ENCODE results near the gene NR1H4.

NR1H4 gene

DNA sequence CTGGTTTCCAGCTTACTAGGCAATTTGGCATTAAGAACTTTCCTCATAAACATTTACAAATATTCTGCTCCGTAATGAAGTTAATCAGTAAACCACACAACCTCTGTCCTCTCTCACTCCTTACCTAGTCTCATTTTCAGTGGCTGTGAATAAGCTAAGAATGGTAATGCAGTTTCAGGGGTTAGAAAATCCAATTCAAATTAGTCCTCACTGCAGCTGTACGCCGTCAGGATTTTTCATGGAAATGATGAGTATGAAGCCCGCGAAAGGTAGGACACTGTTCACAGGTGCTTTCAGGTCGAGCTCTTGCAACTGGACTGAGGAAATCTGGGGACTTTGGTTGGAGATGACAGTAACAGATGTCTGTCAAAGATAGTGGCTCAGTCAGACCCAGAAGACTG lies 29.6 kb downstream of the NR1H4 start:
- WGBS, 2 experiments = 94% methylated on average over 6 of the region's 6 CpGs
- Histone ChIP-seq H3K27me3 (ENCODE audit: control insufficient read depth, insufficient read depth, low read length, poor library complexity, severe bottlenecking) (no peaks in the 10 kb centered on the region), H3K36me3 (ENCODE audit: control insufficient read depth, insufficient read depth, low read length) (no peaks in the 10 kb centered on the region), H3K4me1 (ENCODE audit: control insufficient read depth, insufficient read depth, low read length) (no peaks in the 10 kb centered on the region), H3K4me3 (ENCODE audit: insufficient read depth, low read depth, low read length) (no peak overlapping the region), H3K27ac (ENCODE audit: insufficient read depth, low read depth, low read length, poor library complexity, severe bottlenecking) (no peak overlapping the region), H3K9me3 (ENCODE audit: control insufficient read depth, low read length) (no peaks in the 10 kb centered on the region)

DNA sequence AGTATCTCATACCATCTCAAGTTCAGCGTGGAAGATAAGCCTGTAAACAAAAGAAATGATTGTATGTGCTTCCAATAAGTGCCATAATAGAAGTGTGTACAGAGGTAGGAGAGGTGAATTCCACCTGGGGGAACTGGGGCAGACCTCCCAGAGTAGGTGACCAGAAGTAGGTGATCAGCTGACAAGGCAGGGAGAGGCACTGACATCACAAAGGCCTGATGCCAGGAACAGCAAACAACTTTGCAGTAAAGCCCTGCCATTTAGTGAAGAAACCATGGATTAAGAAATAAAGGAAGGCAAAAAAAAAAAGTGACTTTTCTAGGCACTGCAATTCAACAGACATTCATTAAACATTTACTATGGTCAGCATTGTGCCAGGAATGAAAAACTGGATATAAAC lies 31.1 kb downstream of the NR1H4 start:
- H3K4me1 ChIP-seq (ENCODE audit: control insufficient read depth, insufficient read depth, low read length) = no peaks in the 10 kb centered on the region
- H3K27ac ChIP-seq (ENCODE audit: insufficient read depth, low read depth, low read length, poor library complexity, severe bottlenecking) = no peak overlapping the region
- no peaks in the 10 kb centered on the region for H3K27me3 ChIP-seq (ENCODE audit: control insufficient read depth, insufficient read depth, low read length, poor library complexity, severe bottlenecking)
- no peak overlapping the region for H3K4me3 ChIP-seq (ENCODE audit: insufficient read depth, low read depth, low read length)
- no peaks in the 10 kb centered on the region for H3K9me3 ChIP-seq (ENCODE audit: control insufficient read depth, low read length)
- WGBS, 2 experiments = 96 to 100% methylated on average over 1 of the region's 1 CpG
- no peaks in the 10 kb centered on the region for H3K36me3 ChIP-seq (ENCODE audit: control insufficient read depth, insufficient read depth, low read length)

DNA sequence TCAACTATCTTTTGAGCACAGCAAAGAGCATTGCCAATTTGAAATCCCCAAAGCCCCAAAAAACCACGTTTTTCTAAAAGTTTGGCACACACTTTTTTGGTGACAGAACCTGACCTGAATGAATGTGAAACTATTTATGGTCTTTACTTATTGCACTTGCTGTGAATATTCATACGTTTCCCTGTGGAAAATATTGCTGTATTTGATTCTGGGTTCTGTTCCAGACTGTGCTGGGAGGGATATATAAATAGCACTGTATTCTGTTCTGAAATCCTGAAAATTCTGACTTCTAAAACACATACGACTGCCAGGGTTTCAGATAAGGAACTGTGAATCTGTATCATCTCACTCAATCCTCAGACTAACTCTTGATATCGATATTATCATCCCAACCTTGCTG lies 35.1 kb downstream of the NR1H4 start:
- no peaks in the 10 kb centered on the region for H3K4me1 ChIP-seq (ENCODE audit: control insufficient read depth, insufficient read depth, low read length)
- H3K27me3 ChIP-seq (ENCODE audit: control insufficient read depth, insufficient read depth, low read length, poor library complexity, severe bottlenecking) = no peaks in the 10 kb centered on the region
- 82 to 88% methylated on average over 4 of the region's 4 CpGs for WGBS, 2 experiments
- no peak overlapping the region for H3K27ac ChIP-seq (ENCODE audit: insufficient read depth, low read depth, low read length, poor library complexity, severe bottlenecking)
- no peaks in the 10 kb centered on the region for H3K36me3 ChIP-seq (ENCODE audit: control insufficient read depth, insufficient read depth, low read length)
- H3K4me3 ChIP-seq (ENCODE audit: insufficient read depth, low read depth, low read length) = no peak overlapping the region
- no peaks in the 10 kb centered on the region for H3K9me3 ChIP-seq (ENCODE audit: control insufficient read depth, low read length)

DNA sequence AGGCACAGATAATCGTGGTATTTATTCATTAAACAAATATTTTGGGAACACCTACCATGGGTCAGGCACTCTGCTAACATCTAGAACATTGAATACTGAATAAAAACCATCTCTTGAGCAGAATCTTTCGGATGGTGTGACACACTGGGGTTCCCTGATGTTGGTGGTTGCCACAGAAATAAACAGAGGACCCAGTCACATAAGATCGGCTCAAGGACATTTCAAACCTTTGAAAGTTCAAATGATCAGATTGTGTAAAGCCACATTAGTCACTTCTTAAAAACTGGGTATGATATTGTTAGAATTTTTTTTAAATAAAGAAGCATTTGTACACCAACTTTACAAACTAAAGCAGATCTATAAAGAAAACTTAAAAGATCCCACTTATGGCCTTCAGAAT lies 39.0 kb downstream of the NR1H4 start:
- no peaks in the 10 kb centered on the region for H3K36me3 ChIP-seq (ENCODE audit: control insufficient read depth, insufficient read depth, low read length)
- no peak overlapping the region for H3K4me3 ChIP-seq (ENCODE audit: insufficient read depth, low read depth, low read length)
- no peaks in the 10 kb centered on the region for H3K27me3 ChIP-seq (ENCODE audit: control insufficient read depth, insufficient read depth, low read length, poor library complexity, severe bottlenecking)
- no peaks in the 10 kb centered on the region for H3K9me3 ChIP-seq (ENCODE audit: control insufficient read depth, low read length)
- no peaks in the 10 kb centered on the region for H3K4me1 ChIP-seq (ENCODE audit: control insufficient read depth, insufficient read depth, low read length)
- H3K27ac ChIP-seq (ENCODE audit: insufficient read depth, low read depth, low read length, poor library complexity, severe bottlenecking) = no peak overlapping the region
- 90 to 98% methylated on average over 3 of the region's 3 CpGs for WGBS, 2 experiments

DNA sequence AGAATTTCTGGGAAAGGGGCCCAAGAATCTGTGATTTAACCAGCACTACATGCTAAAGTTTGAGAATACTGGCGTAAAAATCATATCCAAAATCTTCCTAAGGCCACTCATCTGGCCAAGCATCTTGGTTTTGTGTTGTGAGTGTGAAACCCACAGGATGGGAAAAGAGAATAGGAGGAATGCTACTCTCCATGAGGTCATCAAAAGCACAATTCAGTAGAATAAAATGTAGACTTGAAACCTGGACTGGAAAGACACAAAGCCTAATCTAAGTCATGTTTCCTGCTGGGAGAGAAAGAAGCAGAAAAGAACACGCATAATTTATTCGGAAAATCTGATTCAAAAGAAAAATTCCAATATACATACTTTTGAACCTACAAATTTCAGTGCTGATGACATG lies 42.3 kb downstream of the NR1H4 start:
- Histone ChIP-seq H3K9me3 (ENCODE audit: control insufficient read depth, low read length) (no peaks in the 10 kb centered on the region), H3K4me1 (ENCODE audit: control insufficient read depth, insufficient read depth, low read length) (no peaks in the 10 kb centered on the region), H3K36me3 (ENCODE audit: control insufficient read depth, insufficient read depth, low read length) (no peaks in the 10 kb centered on the region), H3K4me3 (ENCODE audit: insufficient read depth, low read depth, low read length) (no peak overlapping the region), H3K27me3 (ENCODE audit: control insufficient read depth, insufficient read depth, low read length, poor library complexity, severe bottlenecking) (no peaks in the 10 kb centered on the region), H3K27ac (ENCODE audit: insufficient read depth, low read depth, low read length, poor library complexity, severe bottlenecking) (no peak overlapping the region)
- WGBS, 2 experiments = 87 to 88% methylated on average over 3 of the region's 3 CpGs

DNA sequence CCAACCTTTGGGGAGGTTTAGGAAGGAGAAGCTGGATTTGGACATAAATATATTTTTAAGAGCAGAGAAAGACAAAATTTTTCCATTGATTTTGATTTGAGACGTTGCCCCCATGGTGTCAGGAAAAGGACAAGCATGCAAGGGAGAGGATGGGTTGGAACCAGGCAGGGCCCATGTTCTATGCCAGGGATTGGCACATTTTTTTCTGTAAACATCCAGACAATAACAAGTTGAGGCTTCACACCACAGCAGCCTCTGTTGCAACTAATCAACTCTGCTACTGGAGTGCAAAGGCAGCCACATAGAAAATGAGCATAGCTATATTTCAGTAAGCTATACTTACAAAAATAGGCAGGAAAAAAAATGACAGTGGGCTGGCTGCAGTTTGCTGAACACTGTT lies 44.7 kb downstream of the NR1H4 start:
- Histone ChIP-seq H3K36me3 (ENCODE audit: control insufficient read depth, insufficient read depth, low read length) (no peaks in the 10 kb centered on the region), H3K27ac (ENCODE audit: insufficient read depth, low read depth, low read length, poor library complexity, severe bottlenecking) (no peak overlapping the region), H3K4me3 (ENCODE audit: insufficient read depth, low read depth, low read length) (no peak overlapping the region), H3K27me3 (ENCODE audit: control insufficient read depth, insufficient read depth, low read length, poor library complexity, severe bottlenecking) (no peaks in the 10 kb centered on the region), H3K4me1 (ENCODE audit: control insufficient read depth, insufficient read depth, low read length) (no peaks in the 10 kb centered on the region), H3K9me3 (ENCODE audit: control insufficient read depth, low read length) (no peaks in the 10 kb centered on the region)
- 94 to 97% methylated on average over 1 of the region's 1 CpG for WGBS, 2 experiments

DNA sequence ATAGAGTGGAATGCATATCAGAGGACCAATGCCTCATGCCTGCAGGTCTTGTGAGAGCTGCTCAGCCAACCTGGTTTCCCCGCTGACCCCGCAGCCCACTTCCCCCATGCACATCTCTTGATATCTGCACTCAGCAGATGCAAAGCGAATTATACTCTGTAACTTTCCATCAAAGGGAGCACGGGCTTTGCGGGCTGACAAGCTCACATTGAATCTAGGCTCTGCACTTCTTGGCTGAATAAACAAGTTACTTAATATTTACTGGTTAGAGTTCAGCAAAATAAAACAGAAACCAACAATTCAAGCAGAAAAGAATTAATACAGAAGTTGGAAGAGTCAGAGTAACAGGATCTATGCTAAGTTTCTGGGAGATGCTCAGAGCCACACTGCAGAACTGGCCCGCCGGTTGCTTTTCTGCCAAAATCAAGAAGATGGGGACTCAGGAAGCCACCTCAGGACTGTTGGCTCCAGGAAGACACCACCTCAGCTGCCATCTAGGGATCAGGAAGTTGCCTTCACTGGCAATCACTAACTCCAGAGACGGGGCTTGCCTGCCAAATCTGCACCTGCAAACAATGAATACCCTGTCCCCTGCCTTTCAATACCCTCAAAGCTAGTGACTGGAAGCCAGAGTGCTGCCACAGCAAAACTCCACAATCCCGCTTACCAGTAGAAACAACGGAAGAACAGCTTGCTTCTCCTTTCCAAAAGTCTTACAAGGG lies 46.5 kb downstream of the NR1H4 start:
- Histone ChIP-seq H3K4me3 (ENCODE audit: insufficient read depth, low read depth, low read length) (no peak overlapping the region), H3K9me3 (ENCODE audit: control insufficient read depth, low read length) (no peaks in the 10 kb centered on the region), H3K4me1 (ENCODE audit: control insufficient read depth, insufficient read depth, low read length) (no peaks in the 10 kb centered on the region), H3K27me3 (ENCODE audit: control insufficient read depth, insufficient read depth, low read length, poor library complexity, severe bottlenecking) (no peaks in the 10 kb centered on the region), H3K27ac (ENCODE audit: insufficient read depth, low read depth, low read length, poor library complexity, severe bottlenecking) (no peak overlapping the region), H3K36me3 (ENCODE audit: control insufficient read depth, insufficient read depth, low read length) (no peaks in the 10 kb centered on the region)
- WGBS, 2 experiments = 89 to 91% methylated on average over 10 of the region's 10 CpGs

DNA sequence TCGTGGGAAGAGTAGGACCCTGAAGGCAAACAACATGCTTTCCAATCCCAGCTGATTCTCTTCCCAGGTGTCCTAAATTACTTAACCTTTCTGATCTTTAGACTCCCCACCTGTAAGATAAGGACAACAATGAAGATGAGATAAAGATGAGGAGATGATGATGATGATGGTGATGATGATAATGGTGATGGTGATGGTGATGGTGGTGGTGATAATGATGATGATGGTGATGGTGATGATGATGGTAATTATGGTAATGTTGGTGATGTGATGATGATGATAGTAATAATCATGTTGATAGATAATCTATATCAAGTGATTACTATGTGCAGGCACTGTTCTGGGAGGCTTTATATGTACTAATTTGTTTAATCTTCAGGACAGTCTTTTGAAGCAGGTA lies 48.3 kb downstream of the NR1H4 start:
- Histone ChIP-seq H3K27me3 (ENCODE audit: control insufficient read depth, insufficient read depth, low read length, poor library complexity, severe bottlenecking) (no peaks in the 10 kb centered on the region), H3K4me3 (ENCODE audit: insufficient read depth, low read depth, low read length) (no peak overlapping the region), H3K4me1 (ENCODE audit: control insufficient read depth, insufficient read depth, low read length) (no peaks in the 10 kb centered on the region), H3K9me3 (ENCODE audit: control insufficient read depth, low read length) (no peaks in the 10 kb centered on the region), H3K27ac (ENCODE audit: insufficient read depth, low read depth, low read length, poor library complexity, severe bottlenecking) (no peak overlapping the region), H3K36me3 (ENCODE audit: control insufficient read depth, insufficient read depth, low read length) (no peaks in the 10 kb centered on the region)
- WGBS, 2 experiments = 60 to 83% methylated on average over 1 of the region's 1 CpG

DNA sequence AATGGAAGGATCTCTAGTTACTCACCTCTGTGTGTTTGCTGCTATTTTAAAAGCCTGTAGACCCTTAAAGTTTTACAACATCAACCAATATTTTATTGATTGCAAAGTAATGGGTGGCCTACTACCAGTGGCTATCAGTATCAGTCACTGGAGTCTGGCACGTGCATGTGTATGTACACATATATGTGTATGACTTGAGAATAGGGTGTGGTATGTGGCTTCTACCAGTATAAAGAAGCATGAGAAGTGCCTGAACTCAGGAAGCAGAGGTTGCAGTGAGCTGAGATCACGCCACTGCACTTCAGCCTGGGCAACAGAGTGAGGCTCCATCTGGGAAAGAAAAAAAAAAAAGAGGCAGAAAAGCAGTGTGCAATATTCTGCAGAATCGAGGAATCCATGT lies 54.4 kb downstream of the NR1H4 start:
- Histone ChIP-seq H3K36me3 (ENCODE audit: control insufficient read depth, insufficient read depth, low read length) (no peaks in the 10 kb centered on the region), H3K4me3 (ENCODE audit: insufficient read depth, low read depth, low read length) (no peak overlapping the region), H3K27ac (ENCODE audit: insufficient read depth, low read depth, low read length, poor library complexity, severe bottlenecking) (no peak overlapping the region), H3K27me3 (ENCODE audit: control insufficient read depth, insufficient read depth, low read length, poor library complexity, severe bottlenecking) (no peaks in the 10 kb centered on the region), H3K4me1 (ENCODE audit: control insufficient read depth, insufficient read depth, low read length) (no peaks in the 10 kb centered on the region), H3K9me3 (ENCODE audit: control insufficient read depth, low read length) (no peaks in the 10 kb centered on the region)
- 86 to 91% methylated on average over 3 of the region's 3 CpGs for WGBS, 2 experiments

DNA sequence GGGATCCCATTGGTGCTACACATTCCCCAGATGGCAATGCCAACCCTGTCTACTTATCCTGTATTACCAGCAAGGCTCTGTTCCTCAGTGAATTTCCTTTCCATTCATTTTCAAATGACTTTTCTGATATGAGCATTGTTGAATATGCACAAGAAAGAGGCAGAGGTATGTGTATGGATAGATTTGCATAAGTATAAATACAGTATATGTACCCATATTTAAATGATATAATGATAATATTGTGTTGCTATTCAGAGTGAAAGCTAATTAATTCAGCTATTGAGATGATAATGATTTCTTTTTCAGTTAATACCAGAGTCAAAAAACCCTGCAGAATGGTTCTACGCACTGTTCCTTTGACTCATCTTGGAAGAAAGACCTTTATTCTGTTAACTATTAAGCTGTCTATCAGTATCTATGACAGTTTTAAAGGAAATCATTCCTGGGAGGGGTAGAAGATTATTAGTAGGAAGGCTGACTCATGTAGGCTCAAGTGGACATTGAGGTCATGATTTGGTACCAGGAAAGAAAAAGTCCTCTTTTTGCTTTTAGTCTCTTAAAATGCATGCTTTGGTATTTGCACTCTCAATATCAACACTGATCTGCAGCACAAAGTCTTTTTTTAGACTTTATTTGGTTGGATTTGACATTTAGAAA lies 54.9 kb downstream of the NR1H4 start:
- no peak overlapping the region for H3K27ac ChIP-seq (ENCODE audit: insufficient read depth, low read depth, low read length, poor library complexity, severe bottlenecking)

More for the DNA sequence above, 54.9 kb downstream of the NR1H4 start:
- no peak overlapping the region for H3K4me3 ChIP-seq (ENCODE audit: insufficient read depth, low read depth, low read length)
- no peaks in the 10 kb centered on the region for H3K27me3 ChIP-seq (ENCODE audit: control insufficient read depth, insufficient read depth, low read length, poor library complexity, severe bottlenecking)
- WGBS, 2 experiments = 88% methylated on average over 1 of the region's 1 CpG; no CpG with 5 or more reads in 1 of the 2 experiments
- no peaks in the 10 kb centered on the region for H3K36me3 ChIP-seq (ENCODE audit: control insufficient read depth, insufficient read depth, low read length)
- no peaks in the 10 kb centered on the region for H3K4me1 ChIP-seq (ENCODE audit: control insufficient read depth, insufficient read depth, low read length)
- no peaks in the 10 kb centered on the region for H3K9me3 ChIP-seq (ENCODE audit: control insufficient read depth, low read length)
